Measurements from ENCODE around the gene GAL3ST2. TPM values are rescaled to one million over a fixed set of nuclear protein-coding genes. Genes with fewer than 3 reads are reported as not detected.
"Not testable (repeated sequence)": the region's sequence is repeated elsewhere in the genome, so short reads cannot be mapped to it uniquely, and the experiment has no call there.

GAL3ST2 gene
- total and polyA plus RNA-seq, 2 of the 8 experiments (the other 6 are each of a cell fraction or from before 2014, with no cell fraction given) = not detected

- H3K79me2 ChIP-seq (ENCODE audit: control insufficient read depth in 1 of 2, insufficient read depth in 2 of 2, low read length in 2 of 2); POLR2A ChIA-PET (ENCODE audit: partially characterized antibody); H2AK5ac ChIP-seq (ENCODE audit: low read depth, low read length); H3K4me3 ChIP-seq (ENCODE audit: extremely low read depth in 1 of 4, insufficient read depth in 2 of 4, low read depth in 3 of 4, low read length in 4 of 4); H3K4me2 ChIP-seq (ENCODE audit: insufficient read depth in 1 of 2, low read depth in 2 of 2, low read length in 2 of 2); H3K14ac ChIP-seq (ENCODE audit: insufficient read length); H3K9ac ChIP-seq (replicated peaks in 1 of 4; ENCODE audit: extremely low read depth in 1 of 4, low read depth in 3 of 4, low read length in 3 of 4); H3K4ac ChIP-seq (replicated peaks; ENCODE audit: insufficient read length, low read depth, low read length); H3K18ac ChIP-seq (ENCODE audit: extremely low read depth, low read length); H2BK5ac ChIP-seq (ENCODE audit: low read depth, low read length); FAIRE-seq; DNase-seq (ENCODE audit: low read depth in 1 of 2, low spot score in 2 of 2); H3K56ac ChIP-seq (replicated peaks; ENCODE audit: insufficient read length, low read depth, low read length); H3K27ac ChIP-seq (ENCODE audit: low read depth, low read length); H3K23me2 ChIP-seq (ENCODE audit: low read depth, low read length); H2BK120ac ChIP-seq (replicated peaks; ENCODE audit: low read depth, low read length); H3K9me3 ChIP-seq (ENCODE audit: insufficient read depth in 2 of 2, low read depth in 1 of 2, low read length in 1 of 2); H2BK12ac ChIP-seq (ENCODE audit: low read depth, low read length); H2AFZ ChIP-seq (ENCODE audit: low read length); H2BK20ac ChIP-seq (ENCODE audit: low read length); H3K23ac ChIP-seq (ENCODE audit: insufficient read length); H2BK15ac ChIP-seq (ENCODE audit: low read length); H4K91ac ChIP-seq (replicated peaks; ENCODE audit: insufficient read length, low read length); H3K79me1 ChIP-seq (ENCODE audit: low read depth, low read length); H3K4me1 ChIP-seq (replicated peaks in 1 of 4; ENCODE audit: control insufficient read depth in 3 of 4, insufficient read depth in 4 of 4, low read length in 3 of 4); H4K20me1 ChIP-seq (replicated peaks in 1 of 2; ENCODE audit: control insufficient read depth in 1 of 2, insufficient read depth in 2 of 2, low read length in 2 of 2); H3K36me3 ChIP-seq (ENCODE audit: control insufficient read depth in 2 of 4, insufficient read depth in 4 of 4, low read length in 3 of 4); H4K5ac ChIP-seq (ENCODE audit: insufficient read length, low read depth, low read length); H4K8ac ChIP-seq (ENCODE audit: extremely low read depth, insufficient read depth, low read length); H3K27me3 ChIP-seq (replicated peaks in 1 of 4; ENCODE audit: control insufficient read depth in 3 of 4, extremely low read depth in 1 of 4, insufficient read depth in 3 of 4, low read length in 3 of 4): not testable (repeated sequence)
- WGBS, 2 experiments (ENCODE audit: extremely low coverage in 1 of 2, insufficient coverage in 1 of 2, insufficient read length in 1 of 2, insufficient replicate concordance in 2 of 2, low coverage in 1 of 2, low lambda C conversion rate in 2 of 2, missing lambda C conversion rate in 1 of 2) = 88% methylated on average over 26 of the region's 28 CpGs; no CpG with 5 or more reads in 1 of the 2 experiments
- CTCF ChIA-PET (ENCODE audit: partially characterized antibody) = interaction anchor here (0.6 kb wide), 1 partner anchor 21 kb away, joined by 3 read pairs; no protein-coding TSS in a partner anchor
Measured at GRCh38 chr2:241833756-241834526, 57.3 kb downstream of the GAL3ST2 start.

All from H1 (cell line).